ENCODE results near the gene NELFB. TPM values are rescaled to one million over a fixed set of nuclear protein-coding genes. Genes with fewer than 3 reads are reported as not detected.

The NELFB gene
- total and polyA plus RNA-seq, 9 of the 15 experiments (the other 6 are each of a cell fraction or from before 2014, with no cell fraction given) = 0.24 to 84.0 (median 29.7) TPM

GRCh38 chr9:137266585-137267453 lies 11.7 kb downstream of the NELFB start (continued):
- TF ChIP-seq ZBTB9 (CRISPR knock-in tag; IDR thresholded peaks at IDR 0.05) (no peak), EP400 (IDR thresholded peaks at IDR 0.05) (no peak), SAFB (IDR thresholded peaks at IDR 0.05; ENCODE audit: borderline replicate concordance, low read depth, low read length) (no peak), PTTG1 (tag; IDR thresholded peaks at IDR 0.05; ENCODE audit: low read depth) (no peak), MXI1 (IDR thresholded peaks at IDR 0.05; ENCODE audit: low read depth, low read length) (no peak), SUPT5H (IDR thresholded peaks at IDR 0.05) (no peak), MEIS2 (IDR thresholded peaks at IDR 0.05; ENCODE audit: partially characterized antibody) (no peak), FOXP4 (CRISPR knock-in tag; IDR thresholded peaks at IDR 0.05; ENCODE audit: borderline replicate concordance) (no peak), RNF2 (IDR thresholded peaks at IDR 0.05) (no peak), RBM22 (IDR thresholded peaks at IDR 0.05; ENCODE audit: low read depth, low read length, poor library complexity, severe bottlenecking) (peak; percentile 28), CSDE1 (IDR thresholded peaks at IDR 0.05) (no peak), POLR2G (IDR thresholded peaks at IDR 0.05; ENCODE audit: low read depth, low read length) (peak; percentile 57), ZNF586 (CRISPR knock-in tag; conservative IDR thresholded peaks at IDR 0.05) (no peak), E2F6 (IDR thresholded peaks at IDR 0.05; ENCODE audit: borderline replicate concordance in 1 of 2, extremely low read depth in 1 of 2, insufficient read depth in 1 of 2, insufficient read length in 1 of 2, low read depth in 1 of 2, low read length in 1 of 2, poor library complexity in 1 of 2, severe bottlenecking in 1 of 2) (no peak)
